Measurements from ENCODE around the gene ACP2. TPM values are rescaled to one million over a fixed set of nuclear protein-coding genes. Genes with fewer than 3 reads are reported as not detected.

ACP2 gene
- total RNA-seq, 4 donors from 2014 or later, result 21.0 to 46.0 (median 32.0) TPM

DNA sequence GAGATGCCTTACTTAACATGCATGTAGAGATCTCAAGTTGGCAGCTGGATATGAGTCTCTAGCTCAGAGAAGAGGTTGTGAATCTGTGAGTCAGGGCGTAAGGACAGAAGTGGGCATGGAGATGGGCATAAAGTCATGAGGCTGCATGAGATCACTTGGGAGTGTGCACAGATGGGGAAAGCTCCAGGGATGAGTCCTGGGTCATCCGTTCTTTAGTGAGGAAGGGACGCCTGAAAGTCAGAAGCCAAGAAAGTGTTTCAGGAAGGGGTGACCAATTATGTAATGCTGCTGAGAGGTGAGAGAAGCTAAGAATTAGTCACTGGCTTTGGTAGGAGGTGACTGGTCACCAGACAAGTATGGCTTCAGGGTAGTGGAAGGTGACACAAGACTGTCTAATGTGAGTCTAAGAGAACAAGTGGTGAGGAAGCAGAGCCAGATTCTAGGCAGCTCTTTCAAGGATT is 6.7 kb downstream of the ACP2 start:
- H3K36me3 ChIP-seq, result peaks cover 0 to 96% of the 10 kb centered on the region in 2 donors
- TF ChIP-seq EP300 (IDR thresholded peaks at IDR 0.05) (no peak), POLR2A (IDR thresholded peaks at IDR 0.05) (no peak), POLR2AphosphoS5 (IDR thresholded peaks at IDR 0.05) (no peak)
- TF ChIP-seq, protein P1, sequence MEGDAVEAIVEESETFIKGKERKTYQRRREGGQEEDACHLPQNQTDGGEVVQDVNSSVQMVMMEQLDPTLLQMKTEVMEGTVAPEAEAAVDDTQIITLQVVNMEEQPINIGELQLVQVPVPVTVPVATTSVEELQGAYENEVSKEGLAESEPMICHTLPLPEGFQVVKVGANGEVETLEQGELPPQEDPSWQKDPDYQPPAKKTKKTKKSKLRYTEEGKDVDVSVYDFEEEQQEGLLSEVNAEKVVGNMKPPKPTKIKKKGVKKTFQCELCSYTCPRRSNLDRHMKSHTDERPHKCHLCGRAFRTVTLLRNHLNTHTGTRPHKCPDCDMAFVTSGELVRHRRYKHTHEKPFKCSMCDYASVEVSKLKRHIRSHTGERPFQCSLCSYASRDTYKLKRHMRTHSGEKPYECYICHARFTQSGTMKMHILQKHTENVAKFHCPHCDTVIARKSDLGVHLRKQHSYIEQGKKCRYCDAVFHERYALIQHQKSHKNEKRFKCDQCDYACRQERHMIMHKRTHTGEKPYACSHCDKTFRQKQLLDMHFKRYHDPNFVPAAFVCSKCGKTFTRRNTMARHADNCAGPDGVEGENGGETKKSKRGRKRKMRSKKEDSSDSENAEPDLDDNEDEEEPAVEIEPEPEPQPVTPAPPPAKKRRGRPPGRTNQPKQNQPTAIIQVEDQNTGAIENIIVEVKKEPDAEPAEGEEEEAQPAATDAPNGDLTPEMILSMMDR (IDR thresholded peaks at IDR 0.05), result no peak
- H3K4me3 ChIP-seq, result no peak overlapping the region
- no peak for ATAC-seq
- H3K9me3 ChIP-seq, result no peaks in the 10 kb centered on the region
- WGBS, 2 donors (ENCODE audit: low coverage in 1 of 2), result 60 to 83% methylated on average over 1 to 3 of the region's 3 CpGs
- no peaks in the 10 kb centered on the region for H3K27me3 ChIP-seq
- H3K27ac ChIP-seq, result no peak overlapping the region
- peaks cover 0 to 7% (median 0%) of the 10 kb centered on the region in 3 donors for H3K4me1 ChIP-seq

DNA sequence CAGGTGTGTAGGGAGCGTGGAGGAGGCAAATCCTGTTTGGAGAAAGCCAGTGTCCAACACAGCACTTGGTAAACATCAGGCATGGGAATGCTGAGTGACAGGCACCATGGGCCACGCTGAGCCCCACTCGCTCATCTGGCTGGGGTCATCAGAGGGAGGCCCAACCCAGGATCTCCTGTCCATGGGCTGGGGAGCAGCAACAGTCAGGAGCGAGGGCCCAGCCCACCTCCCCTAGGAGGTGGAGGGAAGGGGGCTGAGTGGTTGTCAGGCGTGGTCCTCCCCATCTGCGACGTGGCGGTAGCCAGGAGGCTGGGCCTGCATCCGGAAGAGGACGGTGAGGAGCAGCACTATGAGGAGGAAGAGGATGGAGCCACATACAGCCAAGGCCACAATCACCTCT is 8.8 kb downstream of the ACP2 start:
- Histone ChIP-seq H3K9me3 (no peaks in the 10 kb centered on the region), H3K27me3 (no peaks in the 10 kb centered on the region), H3K36me3 (peaks cover 0 to 94% of the 10 kb centered on the region in 2 donors), H3K4me3 (no peak overlapping the region), H3K27ac (no peak overlapping the region), H3K4me1 (peaks cover 0 to 4% (median 0%) of the 10 kb centered on the region in 3 donors)
- 88% methylated on average over 5 of the region's 10 CpGs; no CpG with 5 or more reads in 1 of the 2 donors for WGBS, 2 donors (ENCODE audit: low coverage in 1 of 2)
- no peak for ATAC-seq
- TF ChIP-seq POLR2AphosphoS5 (IDR thresholded peaks at IDR 0.05), result no peak
- TF ChIP-seq, protein P1 (IDR thresholded peaks at IDR 0.05), result no peak
- no peak for TF ChIP-seq EP300 (IDR thresholded peaks at IDR 0.05)
- TF ChIP-seq POLR2A (IDR thresholded peaks at IDR 0.05), result no peak

DNA sequence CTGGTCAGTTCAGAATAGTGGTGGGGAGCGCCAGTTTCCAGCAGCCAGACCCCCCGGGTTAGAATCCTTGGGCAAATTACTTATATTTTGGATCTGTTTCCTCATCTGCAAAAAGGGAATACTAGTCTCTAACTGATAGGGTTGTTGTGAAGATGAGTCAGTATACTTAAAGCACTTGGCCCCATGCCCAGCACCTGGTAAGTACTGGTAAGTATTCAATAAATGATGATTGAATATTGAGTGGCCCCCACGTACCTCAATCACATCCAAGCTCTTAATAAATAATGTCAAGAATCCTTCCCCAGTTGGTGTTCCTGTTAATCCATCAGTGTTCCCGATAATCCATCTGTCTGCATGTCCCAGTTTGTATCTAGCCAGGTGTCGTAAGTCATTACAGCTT is 12.1 kb downstream of the ACP2 start:
- Histone ChIP-seq H3K9me3 (no peaks in the 10 kb centered on the region), H3K4me1 (peaks cover 0 to 16% (median 0%) of the 10 kb centered on the region in 3 donors), H3K4me3 (no peak overlapping the region), H3K36me3 (peaks cover 0 to 91% of the 10 kb centered on the region in 2 donors), H3K27ac (no peak overlapping the region), H3K27me3 (no peaks in the 10 kb centered on the region)
- WGBS, 2 donors (ENCODE audit: low coverage in 1 of 2), result 68 to 82% methylated on average over 4 to 5 of the region's 5 CpGs
- no peak for ATAC-seq
- TF ChIP-seq, protein P1 (IDR thresholded peaks at IDR 0.05), result no peak
- TF ChIP-seq POLR2AphosphoS5 (IDR thresholded peaks at IDR 0.05) (no peak), EP300 (IDR thresholded peaks at IDR 0.05) (no peak), POLR2A (IDR thresholded peaks at IDR 0.05) (no peak)

DNA sequence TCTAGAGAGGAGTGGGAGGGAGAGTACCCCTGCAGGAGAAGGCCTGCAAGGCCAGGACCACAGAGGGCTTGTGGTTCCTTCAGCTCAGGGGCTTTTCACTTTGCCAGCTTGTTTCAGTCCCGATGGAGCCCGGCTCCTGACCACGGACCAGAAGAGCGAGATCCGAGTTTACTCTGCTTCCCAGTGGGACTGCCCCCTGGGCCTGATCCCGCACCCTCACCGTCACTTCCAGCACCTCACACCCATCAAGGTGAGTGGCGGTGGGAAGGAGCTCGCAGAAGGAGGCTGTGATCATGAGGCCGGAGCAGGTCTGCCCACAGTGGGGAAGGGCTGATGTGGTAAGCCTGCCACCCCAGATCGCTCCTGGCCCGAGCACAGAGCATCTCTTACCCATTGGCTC is 13.5 kb downstream of the ACP2 start:
- peaks cover 0 to 91% of the 10 kb centered on the region in 2 donors for H3K36me3 ChIP-seq
- peaks cover 0 to 16% (median 0%) of the 10 kb centered on the region in 3 donors for H3K4me1 ChIP-seq
- H3K4me3 ChIP-seq, result no peak overlapping the region
- no peak for ATAC-seq
- no peaks in the 10 kb centered on the region for H3K9me3 ChIP-seq
- WGBS, 2 donors (ENCODE audit: low coverage in 1 of 2), result 90 to 96% methylated on average over 2 to 4 of the region's 12 CpGs
- peak overlapping the region in 1 of 4 donors; percentile 71 for H3K27ac ChIP-seq
- no peaks in the 10 kb centered on the region for H3K27me3 ChIP-seq
- TF ChIP-seq POLR2AphosphoS5 (IDR thresholded peaks at IDR 0.05), result no peak
- no peak for TF ChIP-seq POLR2A (IDR thresholded peaks at IDR 0.05)
- TF ChIP-seq, protein P1 (IDR thresholded peaks at IDR 0.05), result no peak
- no peak for TF ChIP-seq EP300 (IDR thresholded peaks at IDR 0.05)

DNA sequence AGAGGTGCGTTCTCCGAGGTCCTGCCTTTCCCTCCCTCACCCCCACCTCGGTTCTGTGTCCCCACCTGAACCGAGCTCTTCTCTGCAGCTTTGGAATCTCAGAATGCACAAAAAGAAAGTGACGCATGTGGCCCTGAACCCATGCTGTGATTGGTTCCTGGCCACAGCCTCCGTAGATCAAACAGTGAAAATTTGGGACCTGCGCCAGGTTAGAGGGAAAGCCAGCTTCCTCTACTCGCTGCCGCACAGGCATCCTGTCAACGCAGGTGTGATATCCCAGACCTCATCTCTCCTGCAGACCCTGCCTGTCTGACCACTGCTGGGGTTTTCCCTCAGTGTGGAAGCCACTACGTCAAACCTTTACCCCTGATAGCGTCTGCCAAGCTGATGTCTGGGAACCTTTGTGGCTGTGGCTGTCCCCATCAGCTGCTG is 13.9 kb downstream of the ACP2 start:
- TF ChIP-seq POLR2AphosphoS5 (IDR thresholded peaks at IDR 0.05), result no peak
- no peak for TF ChIP-seq POLR2A (IDR thresholded peaks at IDR 0.05)
- TF ChIP-seq, protein P1 (IDR thresholded peaks at IDR 0.05), result no peak
- TF ChIP-seq EP300 (IDR thresholded peaks at IDR 0.05), result no peak
- H3K4me3 ChIP-seq, result no peak overlapping the region
- H3K9me3 ChIP-seq, result no peaks in the 10 kb centered on the region
- H3K36me3 ChIP-seq, result peaks cover 0 to 91% of the 10 kb centered on the region in 2 donors
- H3K27me3 ChIP-seq, result no peaks in the 10 kb centered on the region
- H3K4me1 ChIP-seq, result peaks cover 0 to 16% (median 0%) of the 10 kb centered on the region in 3 donors
- H3K27ac ChIP-seq, result peak overlapping the region in 3 of 4 donors; percentile 5 to 71 (median 12)
- WGBS, 2 donors (ENCODE audit: low coverage in 1 of 2), result 41% methylated on average over 11 of the region's 12 CpGs; no CpG with 5 or more reads in 1 of the 2 donors
- ATAC-seq, result peak; percentile 29
